Stimulated activated naive CD8-positive, alpha-beta T cell treated with anti-CD3 and anti-CD28 coated beads, Interleukin-15, Interleukin-2, amounts not matched to agents 100 ng/mL and 50 ng/mL, for 24 hours (primary cell): Measurements from ENCODE around the gene DPP4.

Experiments used
- H3K27ac Mint-ChIP-seq: one replicate; pipeline ENCODE4 v1.8.0; 2021; ENCODE audit warnings: mild to moderate bottlenecking, mixed read lengths
- H3K27me3 Mint-ChIP-seq: one replicate; pipeline ENCODE4 v1.8.0; 2021; ENCODE audit warnings: mixed read lengths
- H3K36me3 Mint-ChIP-seq: one replicate; pipeline ENCODE4 v1.8.0; 2021; ENCODE audit warnings: low read depth, mixed read lengths
- H3K4me1 Mint-ChIP-seq: one replicate; pipeline ENCODE4 v1.8.0; 2021; ENCODE audit warnings: low read depth, mixed read lengths
- H3K4me3 Mint-ChIP-seq: one replicate; pipeline ENCODE4 v1.8.0; 2021; ENCODE audit warnings: mild to moderate bottlenecking, mixed read lengths
- H3K9me3 Mint-ChIP-seq: one replicate; pipeline ENCODE4 v1.8.0; 2021; ENCODE audit warnings: mixed read lengths

DPP4 gene

DNA sequence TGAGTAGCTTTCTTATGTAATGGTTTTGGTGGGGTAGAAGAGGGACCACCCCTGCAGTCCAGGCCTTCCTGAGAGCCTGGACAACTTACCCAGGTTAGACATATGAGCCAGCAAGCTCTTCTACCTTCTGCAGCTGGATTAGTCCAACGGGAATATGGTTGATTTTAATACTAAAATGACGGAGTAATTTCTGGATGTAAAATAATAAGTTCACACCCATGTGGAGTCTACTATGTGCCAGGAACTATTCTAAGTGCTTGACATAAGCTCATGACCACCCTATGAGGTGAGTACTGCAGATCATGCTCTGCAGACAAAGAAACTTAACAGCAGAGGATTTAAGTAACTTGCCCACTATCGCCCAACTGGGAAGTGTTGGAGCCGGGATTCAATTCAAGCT, 45.5 kb downstream of the DPP4 start:
- Mint-ChIP-seq H3K27ac (no peak overlapping the region), H3K9me3 (no peaks in the 10 kb centered on the region), H3K27me3 (no peaks in the 10 kb centered on the region), H3K36me3 (peaks cover 22% of the 10 kb centered on the region), H3K4me1 (peaks cover 23% of the 10 kb centered on the region), H3K4me3 (no peak overlapping the region)

DNA sequence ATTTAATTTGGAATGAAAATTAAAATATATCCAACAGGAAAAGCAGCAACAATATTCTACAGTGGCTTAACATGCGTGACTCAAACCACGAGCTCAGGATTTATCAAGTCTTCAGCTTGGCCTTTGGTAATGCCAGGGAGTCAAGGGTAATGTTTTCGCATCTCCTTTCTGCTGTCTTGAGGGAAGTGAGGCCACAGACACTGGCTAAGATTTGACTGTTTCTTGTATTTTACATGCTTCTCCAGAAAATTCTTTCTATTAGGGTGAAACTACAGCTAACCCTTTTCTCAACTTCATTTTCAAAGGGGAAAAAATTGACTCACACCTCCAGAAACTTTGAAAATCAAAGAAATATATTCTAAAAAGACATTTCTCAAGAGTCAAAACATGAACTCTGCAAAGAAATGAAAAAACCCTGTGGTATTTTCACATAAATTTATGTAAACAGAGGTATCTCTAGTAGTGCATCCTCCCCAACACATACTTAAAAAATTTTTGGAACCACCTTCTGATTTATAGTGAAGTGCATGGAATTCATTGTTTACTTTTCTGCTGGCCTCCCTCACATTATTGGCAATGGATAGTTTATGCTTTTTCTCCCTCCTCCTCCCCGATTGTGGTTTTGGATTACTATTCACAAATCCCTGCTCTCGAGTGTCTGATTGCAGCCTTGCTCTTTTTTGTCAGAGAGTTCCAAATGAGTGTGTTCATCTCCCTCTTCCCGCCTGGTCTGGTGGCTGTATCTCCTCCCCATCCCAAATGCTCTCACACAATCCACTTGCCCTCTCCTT, 48.7 kb downstream of the DPP4 start:
- peaks cover 44% of the 10 kb centered on the region for H3K4me1 Mint-ChIP-seq
- no peaks in the 10 kb centered on the region for H3K27me3 Mint-ChIP-seq
- peak overlapping the region; percentile 33 for H3K27ac Mint-ChIP-seq
- peaks cover 10% of the 10 kb centered on the region for H3K36me3 Mint-ChIP-seq
- no peaks in the 10 kb centered on the region for H3K9me3 Mint-ChIP-seq
- H3K4me3 Mint-ChIP-seq = no peak overlapping the region

DNA sequence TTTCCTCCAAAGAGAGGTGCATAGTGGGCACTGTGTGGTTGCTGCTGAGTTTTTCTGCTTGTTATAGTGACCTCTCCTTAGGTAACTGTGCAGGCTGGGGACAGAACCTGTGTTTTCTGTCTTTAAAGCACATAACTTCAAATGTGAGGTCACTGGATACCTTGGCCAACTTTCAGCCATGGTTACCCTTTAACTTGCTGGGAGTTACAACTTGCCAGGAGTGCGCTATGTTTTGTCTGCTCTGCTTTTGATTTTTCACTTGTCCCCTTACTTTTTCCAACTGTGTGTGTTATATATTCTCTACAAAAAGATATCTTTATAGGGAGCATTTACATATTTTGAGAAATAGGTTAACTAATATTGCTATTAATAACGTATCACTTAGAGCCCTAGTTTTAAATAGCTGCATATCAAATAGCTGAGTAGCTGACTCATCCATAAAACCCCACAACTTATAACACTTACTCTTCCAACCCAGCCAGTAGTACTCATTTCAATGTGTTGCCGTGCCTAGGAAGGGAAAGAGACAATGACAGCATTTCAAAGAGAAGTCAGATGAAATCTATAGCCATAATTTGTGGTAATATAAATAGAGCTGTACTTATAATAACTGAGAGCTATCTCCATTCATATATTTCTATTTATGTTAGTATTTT, 51.6 kb downstream of the DPP4 start:
- Mint-ChIP-seq H3K27me3 (no peaks in the 10 kb centered on the region), H3K4me1 (peaks cover 44% of the 10 kb centered on the region), H3K36me3 (peaks cover 5% of the 10 kb centered on the region), H3K4me3 (no peak overlapping the region), H3K9me3 (no peaks in the 10 kb centered on the region), H3K27ac (no peak overlapping the region)

DNA sequence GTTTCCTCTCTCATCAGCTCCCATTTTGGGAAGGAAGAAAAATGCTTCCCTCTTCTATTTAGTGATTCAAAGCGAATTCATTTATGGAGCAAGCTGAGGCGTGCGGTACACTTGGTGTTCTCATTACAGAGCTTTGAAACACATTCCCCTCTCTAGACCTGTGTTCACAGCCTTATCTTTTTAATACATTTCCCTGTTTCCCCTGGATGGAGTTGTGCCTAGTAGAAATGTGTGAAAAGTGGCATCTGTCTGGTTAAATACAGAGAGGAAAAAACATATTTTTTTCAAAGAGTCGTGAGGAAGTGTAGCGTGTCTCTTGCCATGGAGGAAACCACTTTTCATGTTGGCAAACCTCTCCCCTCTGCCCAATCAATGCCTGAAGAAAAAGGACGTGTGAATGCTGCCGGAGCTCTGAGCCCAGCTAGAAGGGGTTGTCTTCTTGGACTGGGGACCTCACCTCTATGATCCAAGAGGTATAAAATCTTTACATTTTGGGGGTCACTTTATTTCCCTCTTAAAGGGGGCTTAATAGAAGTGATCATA, 52.4 kb downstream of the DPP4 start:
- peaks cover 44% of the 10 kb centered on the region for H3K4me1 Mint-ChIP-seq
- H3K27ac Mint-ChIP-seq = no peak overlapping the region
- no peaks in the 10 kb centered on the region for H3K9me3 Mint-ChIP-seq
- no peak overlapping the region for H3K4me3 Mint-ChIP-seq
- H3K27me3 Mint-ChIP-seq = no peaks in the 10 kb centered on the region
- peaks cover 3% of the 10 kb centered on the region for H3K36me3 Mint-ChIP-seq

DNA sequence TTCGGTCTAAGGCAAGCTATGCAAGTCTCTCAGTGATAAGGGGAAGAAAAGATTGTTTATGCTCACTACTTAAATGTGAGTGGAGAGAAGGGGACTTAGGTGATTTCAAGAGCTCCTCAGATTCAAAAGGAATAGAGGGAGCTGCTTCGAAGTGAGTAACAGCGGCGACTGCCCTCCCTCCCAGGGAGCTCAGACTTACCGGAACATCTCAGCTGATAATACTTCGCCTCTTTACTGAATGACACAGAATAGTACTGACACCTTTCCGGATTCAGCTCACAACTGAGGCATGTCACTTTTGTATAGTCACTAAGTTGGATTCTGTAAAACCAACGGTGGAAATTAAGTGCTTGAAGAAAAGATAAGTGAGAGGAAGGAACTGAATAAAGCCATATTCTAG, 55.5 kb downstream of the DPP4 start:
- Mint-ChIP-seq H3K4me1 (peaks cover 41% of the 10 kb centered on the region), H3K27me3 (no peaks in the 10 kb centered on the region), H3K36me3 (peaks cover 17% of the 10 kb centered on the region), H3K4me3 (no peak overlapping the region), H3K27ac (no peak overlapping the region), H3K9me3 (no peaks in the 10 kb centered on the region)

DNA sequence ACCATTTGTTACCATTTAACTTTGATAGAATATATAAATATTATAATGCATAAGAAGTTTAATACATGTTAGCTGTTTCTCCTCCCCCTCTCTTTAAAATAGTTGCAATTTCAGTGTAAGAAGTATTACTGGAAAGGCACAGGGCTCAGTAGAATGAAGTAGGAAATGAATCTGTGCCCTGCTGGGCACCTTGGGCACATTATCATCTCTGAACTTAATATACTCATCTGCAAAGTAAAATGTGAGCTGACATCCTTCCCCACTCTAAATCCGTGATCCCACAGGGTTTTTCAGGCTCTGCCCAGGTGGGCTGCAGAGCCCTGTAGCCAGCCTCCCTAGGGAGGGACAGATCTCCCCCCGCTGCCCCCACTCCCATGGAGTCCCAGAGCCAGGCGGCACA, 56.8 kb downstream of the DPP4 start:
- Mint-ChIP-seq H3K36me3 (peaks cover 20% of the 10 kb centered on the region), H3K4me3 (no peak overlapping the region), H3K27me3 (no peaks in the 10 kb centered on the region)

DNA sequence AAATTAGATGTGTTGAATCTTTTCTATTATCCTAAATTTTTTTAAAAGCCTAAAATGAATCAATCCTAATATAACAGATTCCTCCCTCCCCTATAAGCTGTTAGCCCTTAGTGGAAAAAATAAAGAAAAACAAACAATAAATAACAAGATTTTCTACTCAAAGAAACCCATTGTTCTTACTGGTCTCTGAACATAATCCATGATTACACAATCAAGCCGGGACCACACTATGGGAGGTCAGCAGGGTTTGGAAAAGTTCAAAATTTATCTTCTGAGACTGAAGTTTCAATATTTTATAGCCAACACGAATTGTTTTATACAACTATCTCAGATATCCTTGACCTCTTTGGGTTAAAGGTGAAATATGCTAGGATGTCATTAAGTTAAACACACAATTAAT, 57.9 kb downstream of the DPP4 start:
- H3K27me3 Mint-ChIP-seq = no peaks in the 10 kb centered on the region
- no peak overlapping the region for H3K27ac Mint-ChIP-seq
- no peaks in the 10 kb centered on the region for H3K9me3 Mint-ChIP-seq
- peaks cover 17% of the 10 kb centered on the region for H3K36me3 Mint-ChIP-seq
- peaks cover 42% of the 10 kb centered on the region for H3K4me1 Mint-ChIP-seq
- H3K4me3 Mint-ChIP-seq = no peak overlapping the region

More for the DNA sequence above, 56.8 kb downstream of the DPP4 start:
- Mint-ChIP-seq H3K9me3 (no peaks in the 10 kb centered on the region), H3K27ac (no peak overlapping the region), H3K4me1 (peaks cover 40% of the 10 kb centered on the region)

DNA sequence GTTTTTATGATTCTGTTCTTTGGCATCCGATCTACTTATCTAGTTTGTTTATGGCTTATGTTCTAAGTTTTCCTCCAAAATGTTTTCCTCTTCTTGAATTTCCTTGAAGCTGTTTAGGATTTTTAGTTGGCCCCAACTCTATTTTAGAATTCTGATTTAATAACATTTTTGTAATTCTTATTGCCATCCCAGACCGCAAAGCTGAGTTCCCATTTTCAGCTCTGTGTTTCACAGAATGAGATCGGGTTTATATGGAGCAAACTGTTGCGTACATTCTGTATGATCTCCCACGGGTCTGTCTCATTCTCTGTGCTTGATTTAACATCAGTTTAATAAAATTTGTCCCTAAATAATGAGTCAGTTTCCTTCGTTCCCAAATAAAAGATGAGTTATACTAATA, 59.3 kb downstream of the DPP4 start:
- no peak overlapping the region for H3K4me3 Mint-ChIP-seq
- H3K4me1 Mint-ChIP-seq = peaks cover 46% of the 10 kb centered on the region
- H3K9me3 Mint-ChIP-seq = no peaks in the 10 kb centered on the region
- H3K27ac Mint-ChIP-seq = peak overlapping the region; percentile 93
- peaks cover 17% of the 10 kb centered on the region for H3K36me3 Mint-ChIP-seq
- no peaks in the 10 kb centered on the region for H3K27me3 Mint-ChIP-seq

DNA sequence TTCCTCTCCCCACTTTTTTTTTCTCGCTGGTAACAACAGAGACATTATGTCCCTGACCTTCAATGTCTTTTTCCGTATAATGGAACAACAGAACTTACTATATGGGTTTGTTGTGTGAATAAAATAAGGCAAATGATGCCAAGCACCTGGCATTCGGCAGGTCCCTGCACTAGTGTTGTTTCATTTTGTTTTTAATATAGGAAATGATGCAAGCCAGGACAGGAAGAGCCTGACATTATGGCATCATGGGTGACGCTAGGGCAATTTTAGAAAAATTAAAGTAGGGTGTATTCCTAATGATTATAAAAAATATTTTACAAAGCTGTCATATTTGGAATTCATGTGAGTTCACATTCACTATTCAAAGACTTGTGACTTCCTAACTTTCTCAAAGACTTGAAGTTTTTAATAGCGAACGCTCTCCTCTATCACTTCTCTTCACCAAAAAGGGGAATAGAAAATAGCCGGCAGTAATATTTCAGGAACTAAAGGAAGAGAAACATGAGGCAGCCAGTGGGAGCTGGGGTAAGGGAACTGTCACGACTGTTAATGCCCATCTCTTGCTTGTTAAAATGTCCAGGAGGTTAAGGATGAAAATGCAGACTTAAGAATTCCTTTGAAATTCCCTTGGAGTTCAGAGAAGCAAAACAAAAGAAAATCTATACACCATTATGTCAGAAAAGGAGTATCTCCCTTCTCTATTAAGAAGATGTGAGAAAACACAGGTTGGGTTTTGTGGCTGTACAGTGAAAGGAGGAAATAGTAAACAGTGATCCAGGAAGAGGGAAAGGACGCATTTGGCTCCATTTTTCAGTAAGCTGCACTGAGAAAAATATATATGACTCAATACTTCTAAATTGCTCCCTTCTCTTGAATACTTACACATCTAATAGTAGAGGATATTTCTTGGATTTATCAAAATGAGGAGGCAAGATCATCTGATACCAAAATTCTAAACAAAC, 60.2 kb downstream of the DPP4 start:
- Mint-ChIP-seq H3K4me1 (peaks cover 51% of the 10 kb centered on the region), H3K9me3 (no peaks in the 10 kb centered on the region), H3K27me3 (no peaks in the 10 kb centered on the region), H3K27ac (peak overlapping the region; percentile 93), H3K4me3 (peak overlapping the region; percentile 67), H3K36me3 (peaks cover 20% of the 10 kb centered on the region)

DNA sequence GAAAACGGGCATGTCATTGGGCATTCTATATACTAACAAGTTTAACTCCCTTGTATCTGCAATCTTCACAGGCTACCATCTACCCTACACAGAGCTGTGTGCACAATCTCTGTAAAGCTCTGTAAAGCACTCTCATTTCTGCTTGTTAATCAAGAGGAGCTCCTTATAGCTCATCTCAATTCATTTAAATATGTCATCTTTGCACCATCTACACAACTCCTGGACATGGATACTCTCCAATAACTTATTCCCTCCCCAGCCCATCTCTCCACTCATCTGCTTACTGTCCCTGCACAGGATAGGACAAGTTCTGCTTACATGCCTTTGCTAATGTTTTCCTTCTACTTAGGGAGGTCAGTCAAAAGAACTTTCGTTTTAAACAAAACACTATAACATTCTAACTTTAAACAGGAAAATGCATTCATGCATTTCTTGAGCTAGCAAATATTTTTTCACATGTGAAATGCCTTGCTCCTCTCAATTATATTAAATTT, 61.4 kb downstream of the DPP4 start:
- H3K36me3 Mint-ChIP-seq = peaks cover 25% of the 10 kb centered on the region

DNA sequence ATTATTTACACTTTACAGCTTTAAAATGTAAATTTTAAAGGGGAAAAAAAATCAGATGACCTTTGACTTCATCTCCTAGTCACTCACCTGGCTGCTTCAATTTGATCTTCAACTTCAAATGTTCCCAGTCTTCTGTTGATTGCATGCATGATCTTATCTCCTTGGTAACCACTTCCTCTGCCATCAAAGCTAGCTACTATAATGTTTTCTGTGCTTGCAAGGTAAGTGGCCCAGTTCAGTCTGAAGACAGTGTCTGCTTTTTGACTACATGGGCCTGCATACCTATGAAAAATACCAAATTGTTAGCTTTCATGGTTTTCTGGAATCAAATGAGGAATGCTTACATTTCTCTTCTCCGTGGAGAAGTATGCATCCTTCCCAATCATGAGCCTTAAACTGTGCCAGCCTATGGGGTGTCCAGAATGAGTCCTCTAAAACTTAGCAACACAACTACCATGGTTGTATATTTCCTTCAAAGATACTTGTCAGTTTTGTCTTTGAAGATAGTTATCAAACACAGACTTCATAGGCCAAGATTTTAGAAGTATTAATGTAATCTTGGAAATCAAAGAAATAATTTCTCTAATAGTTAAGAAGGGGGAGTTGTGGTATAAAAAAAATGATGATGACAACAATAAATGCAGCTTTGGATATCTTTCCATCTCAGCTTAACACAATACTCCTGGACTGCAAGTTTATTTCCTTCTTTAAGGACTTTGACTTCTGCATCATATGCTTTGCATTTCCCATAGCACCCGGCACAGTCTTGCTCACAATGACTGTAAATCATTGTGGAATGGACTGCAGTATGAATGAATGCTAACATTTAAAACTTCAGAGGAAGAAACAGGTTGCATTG, 62.1 kb downstream of the DPP4 start:
- H3K27me3 Mint-ChIP-seq = no peaks in the 10 kb centered on the region
- H3K9me3 Mint-ChIP-seq = no peaks in the 10 kb centered on the region
- peak overlapping the region; percentile 20 for H3K4me3 Mint-ChIP-seq
- peaks cover 58% of the 10 kb centered on the region for H3K4me1 Mint-ChIP-seq
- H3K36me3 Mint-ChIP-seq = peaks cover 25% of the 10 kb centered on the region
- peak overlapping the region; percentile 73 for H3K27ac Mint-ChIP-seq

More for the DNA sequence above, 61.4 kb downstream of the DPP4 start:
- H3K9me3 Mint-ChIP-seq = no peaks in the 10 kb centered on the region
- H3K27me3 Mint-ChIP-seq = no peaks in the 10 kb centered on the region
- peak overlapping the region; percentile 20 for H3K4me3 Mint-ChIP-seq
- peaks cover 58% of the 10 kb centered on the region for H3K4me1 Mint-ChIP-seq
- H3K27ac Mint-ChIP-seq = peak overlapping the region; percentile 73

DNA sequence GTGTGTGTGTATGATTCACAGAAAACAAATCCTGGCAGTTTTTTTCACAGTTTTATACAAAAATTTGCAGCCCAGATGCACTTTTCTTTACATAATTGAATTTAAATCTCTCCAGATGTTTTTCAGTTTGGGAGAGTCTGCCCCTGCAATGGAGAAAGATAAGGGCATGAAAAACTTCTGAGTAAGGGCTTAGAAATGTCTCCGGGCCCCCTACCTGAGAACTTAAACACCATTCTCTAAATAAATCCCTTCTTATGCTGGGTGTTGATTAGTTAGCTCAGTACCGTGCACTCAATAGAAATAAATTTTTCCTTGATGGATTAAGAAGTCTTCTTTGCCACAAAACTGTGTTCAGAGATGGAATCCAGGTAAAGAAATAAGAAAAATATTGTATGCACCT, 64.5 kb downstream of the DPP4 start:
- H3K27me3 Mint-ChIP-seq = no peaks in the 10 kb centered on the region
- H3K4me1 Mint-ChIP-seq = peaks cover 48% of the 10 kb centered on the region
- H3K27ac Mint-ChIP-seq = no peak overlapping the region
- peaks cover 21% of the 10 kb centered on the region for H3K36me3 Mint-ChIP-seq
- no peaks in the 10 kb centered on the region for H3K9me3 Mint-ChIP-seq
- no peak overlapping the region for H3K4me3 Mint-ChIP-seq

DNA sequence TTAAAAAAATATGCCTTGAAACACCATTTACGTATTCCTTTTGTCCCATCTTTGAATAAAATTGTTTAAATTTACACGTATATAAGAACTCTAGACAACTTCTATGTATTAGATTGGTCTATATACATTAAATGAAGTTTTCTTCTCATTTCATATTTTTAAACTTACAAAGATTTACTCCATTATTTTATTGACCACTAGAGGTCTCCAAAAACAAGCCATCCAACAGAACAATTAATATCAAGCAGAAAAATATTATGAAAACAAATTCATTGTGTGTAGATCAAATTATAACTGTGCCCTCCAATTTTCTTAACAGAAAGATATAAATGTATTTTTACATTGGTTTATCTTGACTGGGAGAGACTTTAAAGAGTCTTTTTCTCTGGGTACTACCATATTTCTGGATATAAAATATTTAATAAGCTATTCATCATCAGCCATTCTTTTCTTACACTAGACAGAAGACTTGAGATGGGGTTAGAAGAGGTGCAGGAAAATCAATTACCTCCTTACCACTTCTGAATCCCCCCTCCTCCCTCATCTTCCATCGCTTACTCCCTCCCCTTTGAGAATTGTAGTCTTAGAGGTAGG, 66.5 kb downstream of the DPP4 start:
- Mint-ChIP-seq H3K27me3 (no peaks in the 10 kb centered on the region), H3K36me3 (peaks cover 23% of the 10 kb centered on the region), H3K9me3 (no peaks in the 10 kb centered on the region), H3K4me3 (no peak overlapping the region), H3K4me1 (peaks cover 38% of the 10 kb centered on the region), H3K27ac (no peak overlapping the region)
